Measurements from ENCODE around the gene SLC17A7. TPM values are rescaled to one million over a fixed set of nuclear protein-coding genes. Genes with fewer than 3 reads are reported as not detected.
A peak's percentile ranks its signal among the peaks of the same experiment; 100 is the strongest.

The SLC17A7 gene
- total RNA-seq, 1 experiment from 2014 or later: 1.6 TPM

DNA sequence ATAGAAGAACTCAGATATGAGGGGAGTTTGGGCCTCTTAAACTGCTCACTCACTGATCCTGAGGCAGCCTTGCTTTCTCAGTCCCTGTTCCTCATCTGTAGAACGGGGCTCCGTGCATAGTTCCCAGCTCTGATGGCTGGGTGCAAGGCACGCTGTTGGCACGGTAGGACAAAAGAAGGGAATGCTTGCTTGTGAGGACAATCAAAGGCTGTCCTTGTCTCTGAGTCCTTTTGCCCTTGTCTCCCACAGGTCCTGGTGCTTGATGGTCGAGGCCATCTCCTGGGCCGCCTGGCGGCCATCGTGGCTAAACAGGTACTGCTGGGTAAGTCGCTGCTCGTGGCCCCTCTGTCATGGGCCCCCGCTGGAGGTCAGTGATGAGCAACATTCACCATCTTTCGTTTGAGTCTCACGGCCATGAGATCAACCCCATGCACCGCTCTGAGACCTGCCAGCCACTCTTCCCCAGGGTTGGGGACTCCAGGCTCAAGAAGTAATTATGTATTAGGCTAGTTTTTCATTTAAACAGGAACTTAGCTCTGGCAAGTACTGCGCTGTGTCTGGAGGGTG lies 48.4 kb upstream of the SLC17A7 start (continued):
- TF ChIP-seq NFYB (CRISPR knock-in tag; conservative IDR thresholded peaks at IDR 0.05; ENCODE audit: low read depth): no peak
- TF ChIP-seq, protein P1, sequence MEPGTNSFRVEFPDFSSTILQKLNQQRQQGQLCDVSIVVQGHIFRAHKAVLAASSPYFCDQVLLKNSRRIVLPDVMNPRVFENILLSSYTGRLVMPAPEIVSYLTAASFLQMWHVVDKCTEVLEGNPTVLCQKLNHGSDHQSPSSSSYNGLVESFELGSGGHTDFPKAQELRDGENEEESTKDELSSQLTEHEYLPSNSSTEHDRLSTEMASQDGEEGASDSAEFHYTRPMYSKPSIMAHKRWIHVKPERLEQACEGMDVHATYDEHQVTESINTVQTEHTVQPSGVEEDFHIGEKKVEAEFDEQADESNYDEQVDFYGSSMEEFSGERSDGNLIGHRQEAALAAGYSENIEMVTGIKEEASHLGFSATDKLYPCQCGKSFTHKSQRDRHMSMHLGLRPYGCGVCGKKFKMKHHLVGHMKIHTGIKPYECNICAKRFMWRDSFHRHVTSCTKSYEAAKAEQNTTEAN (CRISPR knock-in tag; IDR thresholded peaks at IDR 0.05): no peak
- TF ChIP-seq, protein P2, sequence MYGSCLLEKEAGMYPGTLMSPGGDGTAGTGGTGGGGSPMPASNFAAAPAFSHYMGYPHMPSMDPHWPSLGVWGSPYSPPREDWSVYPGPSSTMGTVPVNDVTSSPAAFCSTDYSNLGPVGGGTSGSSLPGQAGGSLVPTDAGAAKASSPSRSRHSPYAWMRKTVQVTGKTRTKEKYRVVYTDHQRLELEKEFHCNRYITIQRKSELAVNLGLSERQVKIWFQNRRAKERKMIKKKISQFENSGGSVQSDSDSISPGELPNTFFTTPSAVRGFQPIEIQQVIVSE (CRISPR knock-in tag; IDR thresholded peaks at IDR 0.05; ENCODE audit: borderline replicate concordance): no peak
- no peak for TF ChIP-seq CBFB (CRISPR knock-in tag; IDR thresholded peaks at IDR 0.05; ENCODE audit: low read depth)
- TF ChIP-seq, protein P3, sequence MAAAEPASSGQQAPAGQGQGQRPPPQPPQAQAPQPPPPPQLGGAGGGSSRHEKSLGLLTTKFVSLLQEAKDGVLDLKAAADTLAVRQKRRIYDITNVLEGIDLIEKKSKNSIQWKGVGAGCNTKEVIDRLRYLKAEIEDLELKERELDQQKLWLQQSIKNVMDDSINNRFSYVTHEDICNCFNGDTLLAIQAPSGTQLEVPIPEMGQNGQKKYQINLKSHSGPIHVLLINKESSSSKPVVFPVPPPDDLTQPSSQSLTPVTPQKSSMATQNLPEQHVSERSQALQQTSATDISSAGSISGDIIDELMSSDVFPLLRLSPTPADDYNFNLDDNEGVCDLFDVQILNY (CRISPR knock-in tag; IDR thresholded peaks at IDR 0.05): no peak
- TF ChIP-seq ZNF232 (CRISPR knock-in tag; IDR thresholded peaks at IDR 0.05): no peak
- no peak for TF ChIP-seq NR2C2 (CRISPR knock-in tag; IDR thresholded peaks at IDR 0.05)
- TF ChIP-seq, protein P4, sequence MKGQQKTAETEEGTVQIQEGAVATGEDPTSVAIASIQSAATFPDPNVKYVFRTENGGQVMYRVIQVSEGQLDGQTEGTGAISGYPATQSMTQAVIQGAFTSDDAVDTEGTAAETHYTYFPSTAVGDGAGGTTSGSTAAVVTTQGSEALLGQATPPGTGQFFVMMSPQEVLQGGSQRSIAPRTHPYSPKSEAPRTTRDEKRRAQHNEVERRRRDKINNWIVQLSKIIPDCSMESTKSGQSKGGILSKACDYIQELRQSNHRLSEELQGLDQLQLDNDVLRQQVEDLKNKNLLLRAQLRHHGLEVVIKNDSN (CRISPR knock-in tag; IDR thresholded peaks at IDR 0.05): no peak
- no peak for TF ChIP-seq ETV6 (CRISPR knock-in tag; IDR thresholded peaks at IDR 0.05)
- TF ChIP-seq, protein P5, sequence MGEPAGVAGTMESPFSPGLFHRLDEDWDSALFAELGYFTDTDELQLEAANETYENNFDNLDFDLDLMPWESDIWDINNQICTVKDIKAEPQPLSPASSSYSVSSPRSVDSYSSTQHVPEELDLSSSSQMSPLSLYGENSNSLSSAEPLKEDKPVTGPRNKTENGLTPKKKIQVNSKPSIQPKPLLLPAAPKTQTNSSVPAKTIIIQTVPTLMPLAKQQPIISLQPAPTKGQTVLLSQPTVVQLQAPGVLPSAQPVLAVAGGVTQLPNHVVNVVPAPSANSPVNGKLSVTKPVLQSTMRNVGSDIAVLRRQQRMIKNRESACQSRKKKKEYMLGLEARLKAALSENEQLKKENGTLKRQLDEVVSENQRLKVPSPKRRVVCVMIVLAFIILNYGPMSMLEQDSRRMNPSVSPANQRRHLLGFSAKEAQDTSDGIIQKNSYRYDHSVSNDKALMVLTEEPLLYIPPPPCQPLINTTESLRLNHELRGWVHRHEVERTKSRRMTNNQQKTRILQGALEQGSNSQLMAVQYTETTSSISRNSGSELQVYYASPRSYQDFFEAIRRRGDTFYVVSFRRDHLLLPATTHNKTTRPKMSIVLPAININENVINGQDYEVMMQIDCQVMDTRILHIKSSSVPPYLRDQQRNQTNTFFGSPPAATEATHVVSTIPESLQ (CRISPR knock-in tag; IDR thresholded peaks at IDR 0.05): no peak
- TF ChIP-seq, protein P6, sequence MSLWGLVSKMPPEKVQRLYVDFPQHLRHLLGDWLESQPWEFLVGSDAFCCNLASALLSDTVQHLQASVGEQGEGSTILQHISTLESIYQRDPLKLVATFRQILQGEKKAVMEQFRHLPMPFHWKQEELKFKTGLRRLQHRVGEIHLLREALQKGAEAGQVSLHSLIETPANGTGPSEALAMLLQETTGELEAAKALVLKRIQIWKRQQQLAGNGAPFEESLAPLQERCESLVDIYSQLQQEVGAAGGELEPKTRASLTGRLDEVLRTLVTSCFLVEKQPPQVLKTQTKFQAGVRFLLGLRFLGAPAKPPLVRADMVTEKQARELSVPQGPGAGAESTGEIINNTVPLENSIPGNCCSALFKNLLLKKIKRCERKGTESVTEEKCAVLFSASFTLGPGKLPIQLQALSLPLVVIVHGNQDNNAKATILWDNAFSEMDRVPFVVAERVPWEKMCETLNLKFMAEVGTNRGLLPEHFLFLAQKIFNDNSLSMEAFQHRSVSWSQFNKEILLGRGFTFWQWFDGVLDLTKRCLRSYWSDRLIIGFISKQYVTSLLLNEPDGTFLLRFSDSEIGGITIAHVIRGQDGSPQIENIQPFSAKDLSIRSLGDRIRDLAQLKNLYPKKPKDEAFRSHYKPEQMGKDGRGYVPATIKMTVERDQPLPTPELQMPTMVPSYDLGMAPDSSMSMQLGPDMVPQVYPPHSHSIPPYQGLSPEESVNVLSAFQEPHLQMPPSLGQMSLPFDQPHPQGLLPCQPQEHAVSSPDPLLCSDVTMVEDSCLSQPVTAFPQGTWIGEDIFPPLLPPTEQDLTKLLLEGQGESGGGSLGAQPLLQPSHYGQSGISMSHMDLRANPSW (CRISPR knock-in tag; conservative IDR thresholded peaks at IDR 0.05; ENCODE audit: low read depth): no peak
- TF ChIP-seq GTF2I (CRISPR knock-in tag; conservative IDR thresholded peaks at IDR 0.05): no peak
- no peak for TF ChIP-seq SP1 (CRISPR knock-in tag; conservative IDR thresholded peaks at IDR 0.05)
- no peak for TF ChIP-seq OVOL2 (CRISPR knock-in tag; IDR thresholded peaks at IDR 0.05; ENCODE audit: borderline replicate concordance)
- TF ChIP-seq JUN (CRISPR knock-in tag; IDR thresholded peaks at IDR 0.05): no peak
- no peak for TF ChIP-seq CREM (CRISPR knock-in tag; IDR thresholded peaks at IDR 0.05)
- TF ChIP-seq GABPB1 (CRISPR knock-in tag; IDR thresholded peaks at IDR 0.05): no peak; the same call in 1 of the 2 replicates
- TF ChIP-seq RORB (CRISPR knock-in tag; IDR thresholded peaks at IDR 0.05): no peak
- TF ChIP-seq ZNF263 (CRISPR knock-in tag; IDR thresholded peaks at IDR 0.05; ENCODE audit: low read depth): no peak
- TF ChIP-seq TEAD1 (CRISPR knock-in tag; IDR thresholded peaks at IDR 0.05): 0 out of 2 replicates have a peak, but pooled peaks have one; percentile 27
- TF ChIP-seq IRF2 (CRISPR knock-in tag; IDR thresholded peaks at IDR 0.05; ENCODE audit: borderline replicate concordance, low read depth): no peak
- no peak for TF ChIP-seq HMGA2 (CRISPR knock-in tag; IDR thresholded peaks at IDR 0.05)
- TF ChIP-seq, protein P7, sequence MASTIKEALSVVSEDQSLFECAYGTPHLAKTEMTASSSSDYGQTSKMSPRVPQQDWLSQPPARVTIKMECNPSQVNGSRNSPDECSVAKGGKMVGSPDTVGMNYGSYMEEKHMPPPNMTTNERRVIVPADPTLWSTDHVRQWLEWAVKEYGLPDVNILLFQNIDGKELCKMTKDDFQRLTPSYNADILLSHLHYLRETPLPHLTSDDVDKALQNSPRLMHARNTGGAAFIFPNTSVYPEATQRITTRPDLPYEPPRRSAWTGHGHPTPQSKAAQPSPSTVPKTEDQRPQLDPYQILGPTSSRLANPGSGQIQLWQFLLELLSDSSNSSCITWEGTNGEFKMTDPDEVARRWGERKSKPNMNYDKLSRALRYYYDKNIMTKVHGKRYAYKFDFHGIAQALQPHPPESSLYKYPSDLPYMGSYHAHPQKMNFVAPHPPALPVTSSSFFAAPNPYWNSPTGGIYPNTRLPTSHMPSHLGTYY (CRISPR knock-in tag; IDR thresholded peaks at IDR 0.05): no peak
- TF ChIP-seq, protein P8, sequence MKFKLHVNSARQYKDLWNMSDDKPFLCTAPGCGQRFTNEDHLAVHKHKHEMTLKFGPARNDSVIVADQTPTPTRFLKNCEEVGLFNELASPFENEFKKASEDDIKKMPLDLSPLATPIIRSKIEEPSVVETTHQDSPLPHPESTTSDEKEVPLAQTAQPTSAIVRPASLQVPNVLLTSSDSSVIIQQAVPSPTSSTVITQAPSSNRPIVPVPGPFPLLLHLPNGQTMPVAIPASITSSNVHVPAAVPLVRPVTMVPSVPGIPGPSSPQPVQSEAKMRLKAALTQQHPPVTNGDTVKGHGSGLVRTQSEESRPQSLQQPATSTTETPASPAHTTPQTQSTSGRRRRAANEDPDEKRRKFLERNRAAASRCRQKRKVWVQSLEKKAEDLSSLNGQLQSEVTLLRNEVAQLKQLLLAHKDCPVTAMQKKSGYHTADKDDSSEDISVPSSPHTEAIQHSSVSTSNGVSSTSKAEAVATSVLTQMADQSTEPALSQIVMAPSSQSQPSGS (CRISPR knock-in tag; IDR thresholded peaks at IDR 0.05; ENCODE audit: borderline replicate concordance, low read depth): no peak
- TF ChIP-seq KAT7 (CRISPR knock-in tag; IDR thresholded peaks at IDR 0.05; ENCODE audit: borderline replicate concordance): no peak
- no peak for TF ChIP-seq GRHL2 (CRISPR knock-in tag; IDR thresholded peaks at IDR 0.05; ENCODE audit: insufficient replicate concordance, severe bottlenecking)
- TF ChIP-seq SOX15 (CRISPR knock-in tag; IDR thresholded peaks at IDR 0.05): no peak
- TF ChIP-seq, protein P9, sequence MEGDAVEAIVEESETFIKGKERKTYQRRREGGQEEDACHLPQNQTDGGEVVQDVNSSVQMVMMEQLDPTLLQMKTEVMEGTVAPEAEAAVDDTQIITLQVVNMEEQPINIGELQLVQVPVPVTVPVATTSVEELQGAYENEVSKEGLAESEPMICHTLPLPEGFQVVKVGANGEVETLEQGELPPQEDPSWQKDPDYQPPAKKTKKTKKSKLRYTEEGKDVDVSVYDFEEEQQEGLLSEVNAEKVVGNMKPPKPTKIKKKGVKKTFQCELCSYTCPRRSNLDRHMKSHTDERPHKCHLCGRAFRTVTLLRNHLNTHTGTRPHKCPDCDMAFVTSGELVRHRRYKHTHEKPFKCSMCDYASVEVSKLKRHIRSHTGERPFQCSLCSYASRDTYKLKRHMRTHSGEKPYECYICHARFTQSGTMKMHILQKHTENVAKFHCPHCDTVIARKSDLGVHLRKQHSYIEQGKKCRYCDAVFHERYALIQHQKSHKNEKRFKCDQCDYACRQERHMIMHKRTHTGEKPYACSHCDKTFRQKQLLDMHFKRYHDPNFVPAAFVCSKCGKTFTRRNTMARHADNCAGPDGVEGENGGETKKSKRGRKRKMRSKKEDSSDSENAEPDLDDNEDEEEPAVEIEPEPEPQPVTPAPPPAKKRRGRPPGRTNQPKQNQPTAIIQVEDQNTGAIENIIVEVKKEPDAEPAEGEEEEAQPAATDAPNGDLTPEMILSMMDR (IDR thresholded peaks at IDR 0.05): no peak

Measured in WTC11 (cell line).